ENCODE results near the gene ABHD6. TPM values are rescaled to one million over a fixed set of nuclear protein-coding genes. Genes with fewer than 3 reads are reported as not detected.

Gene ABHD6
- total RNA-seq, 1 experiment from 2014 or later: 5.7 TPM

GRCh38 chr3:58293516-58293915 is 55.9 kb downstream of the ABHD6 start:
- CTCF ChIA-PET: interaction anchor here (1.0 kb wide), 1 partner anchor 106 kb away, joined by 4 read pairs; no protein-coding TSS in a partner anchor
- H3K36me3 Mint-ChIP-seq (ENCODE audit: insufficient read depth, unreplicated experiment): no peaks in the 10 kb centered on the region
- no peaks in the 10 kb centered on the region for H3K9me3 Mint-ChIP-seq (ENCODE audit: low read depth, unreplicated experiment)
- no peak for DNase-seq
- intact Hi-C loops (cut with micrococcal nuclease; ENCODE audit: unreplicated experiment): no loop called here
- H3K27me3 Mint-ChIP-seq (ENCODE audit: unreplicated experiment): no peaks in the 10 kb centered on the region
- H3K27ac Mint-ChIP-seq (ENCODE audit: unreplicated experiment): no peak overlapping the region
- TF ChIP-seq CTCF (IDR thresholded peaks at IDR 0.05; ENCODE audit: unreplicated experiment): no peak
- no peak overlapping the region for H3K4me3 Mint-ChIP-seq (ENCODE audit: low read depth, unreplicated experiment)
- H3K4me1 Mint-ChIP-seq (ENCODE audit: low read depth, unreplicated experiment): no peaks in the 10 kb centered on the region
- BruUV-seq (replicated peaks): no TSS peak

DNA sequence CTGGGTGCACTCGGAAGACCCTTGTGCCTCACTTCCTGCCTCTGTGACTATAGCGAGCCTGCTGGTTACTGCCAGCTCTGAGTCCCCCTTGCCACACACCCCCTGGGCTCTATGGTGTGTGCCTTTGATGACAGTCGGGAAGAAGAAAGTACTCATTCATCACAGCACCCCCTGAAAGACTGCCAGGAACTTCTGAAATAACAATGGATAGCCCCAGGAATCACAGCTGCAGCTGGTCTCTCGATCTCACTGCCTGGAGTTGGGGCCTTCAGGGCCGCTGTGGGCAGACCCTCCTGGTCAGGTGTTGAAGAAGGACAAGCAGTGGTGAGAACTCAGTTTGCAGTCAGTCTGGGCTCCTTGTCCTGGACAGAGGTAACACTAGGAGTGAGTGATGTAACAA is 58.7 kb downstream of the ABHD6 start:
- Mint-ChIP-seq H3K27ac (ENCODE audit: unreplicated experiment) (no peak overlapping the region), H3K36me3 (ENCODE audit: insufficient read depth, unreplicated experiment) (no peaks in the 10 kb centered on the region)

GRCh38 chr3:58296843-58297242 is 59.3 kb downstream of the ABHD6 start:
- no peaks in the 10 kb centered on the region for H3K9me3 Mint-ChIP-seq (ENCODE audit: low read depth, unreplicated experiment)

More for the DNA sequence above, 58.7 kb downstream of the ABHD6 start:
- intact Hi-C loops (cut with micrococcal nuclease; ENCODE audit: unreplicated experiment): no loop called here
- CTCF ChIA-PET: interaction anchor here (0.7 kb wide), 1 partner anchor 108 kb away, joined by 4 read pairs; no protein-coding TSS in a partner anchor
- no peaks in the 10 kb centered on the region for H3K9me3 Mint-ChIP-seq (ENCODE audit: low read depth, unreplicated experiment)
- TF ChIP-seq CTCF (IDR thresholded peaks at IDR 0.05; ENCODE audit: unreplicated experiment): no peak
- BruUV-seq (replicated peaks): no TSS peak
- peaks cover 5% of the 10 kb centered on the region for H3K27me3 Mint-ChIP-seq (ENCODE audit: unreplicated experiment)
- no peaks in the 10 kb centered on the region for H3K4me1 Mint-ChIP-seq (ENCODE audit: low read depth, unreplicated experiment)
- DNase-seq: no peak
- H3K4me3 Mint-ChIP-seq (ENCODE audit: low read depth, unreplicated experiment): no peak overlapping the region

GRCh38 chr3:58298190-58298589 is 60.6 kb downstream of the ABHD6 start:
- CTCF ChIA-PET: interaction anchor here (0.6 to 2.4 kb wide), 2 partner anchors 110 to 367 kb away, joined by 3 to 38 read pairs; no protein-coding TSS in a partner anchor
- Mint-ChIP-seq H3K9me3 (ENCODE audit: low read depth, unreplicated experiment) (no peaks in the 10 kb centered on the region), H3K4me3 (ENCODE audit: low read depth, unreplicated experiment) (no peak overlapping the region), H3K27me3 (ENCODE audit: unreplicated experiment) (peaks cover 21% of the 10 kb centered on the region), H3K36me3 (ENCODE audit: insufficient read depth, unreplicated experiment) (no peaks in the 10 kb centered on the region), H3K27ac (ENCODE audit: unreplicated experiment) (no peak overlapping the region), H3K4me1 (ENCODE audit: low read depth, unreplicated experiment) (no peaks in the 10 kb centered on the region)
- no peak for TF ChIP-seq CTCF (IDR thresholded peaks at IDR 0.05; ENCODE audit: unreplicated experiment)
- BruUV-seq (replicated peaks): no TSS peak
- intact Hi-C loops (cut with micrococcal nuclease; ENCODE audit: unreplicated experiment): no loop called here
- no peak for DNase-seq

More at GRCh38 chr3:58296843-58297242, 59.3 kb downstream of the ABHD6 start:
- no peak overlapping the region for H3K4me3 Mint-ChIP-seq (ENCODE audit: low read depth, unreplicated experiment)
- no TSS peak for BruUV-seq (replicated peaks)
- no peak overlapping the region for H3K27ac Mint-ChIP-seq (ENCODE audit: unreplicated experiment)
- CTCF ChIA-PET: interaction anchor here (0.7 kb wide), 1 partner anchor 109 kb away, joined by 4 read pairs; no protein-coding TSS in a partner anchor
- peaks cover 11% of the 10 kb centered on the region for H3K27me3 Mint-ChIP-seq (ENCODE audit: unreplicated experiment)
- H3K4me1 Mint-ChIP-seq (ENCODE audit: low read depth, unreplicated experiment): no peaks in the 10 kb centered on the region
- H3K36me3 Mint-ChIP-seq (ENCODE audit: insufficient read depth, unreplicated experiment): no peaks in the 10 kb centered on the region
- DNase-seq: no peak
- TF ChIP-seq CTCF (IDR thresholded peaks at IDR 0.05; ENCODE audit: unreplicated experiment): no peak
- intact Hi-C loops (cut with micrococcal nuclease; ENCODE audit: unreplicated experiment): no loop called here

Data from Calu3 (cell line).